Body of pancreas (tissue), 4 donors: ENCODE data around the gene EGFL7. TPM values are rescaled to one million over a fixed set of nuclear protein-coding genes. Genes with fewer than 3 reads are reported as not detected.
A peak's percentile ranks its signal among the peaks of the same experiment; 100 is the strongest.

ENCODE experiments used
- ATAC-seq: fragments of 150-250 bp; one replicate; pipeline ENCODE4 v1.9.1; 2016
- DNase-seq, 4 donors: peaks; one replicate each; pipeline ENCODE4 v3.0.0-alpha.2; 2019
- H3K27ac ChIP-seq, 4 donors: fragments of 200-600 bp; sonication (generic); 1 replicate in 3 of 4; 2 replicates in 1 of 4; pipeline versions ENCODE4 v1.5.1 to v1.6.1; 2016 to 2019; ENCODE audit warnings: mild to moderate bottlenecking in 1 of 4, mixed read lengths in 1 of 4, moderate library complexity in 1 of 4
- H3K27me3 ChIP-seq, 2 donors: fragments of 200-600 bp; sonication (generic); one replicate each; pipeline ENCODE4 v1.6.0; 2016; ENCODE audit warnings: mild to moderate bottlenecking in 1 of 2
- H3K36me3 ChIP-seq, 2 donors: fragments of 200-600 bp; sonication (generic); replicated peaks in 1 of 2; 2 replicates each; pipeline ENCODE4 v1.5.1; 2016; ENCODE audit warnings: low read depth in 2 of 2; ENCODE audit not compliant: insufficient read depth in 1 of 2
- H3K4me1 ChIP-seq: fragments of 200-600 bp; sonication (generic); one replicate; pipeline ENCODE4 v1.6.0; 2016
- H3K4me3 ChIP-seq, 2 donors: fragments of 200-600 bp; sonication (generic); 1 replicate in 1 of 2; 2 replicates in 1 of 2; pipeline ENCODE4 v1.5.1; 2016 to 2019
- H3K9me3 ChIP-seq, 3 donors: fragments of 200-600 bp; sonication (generic); 1 replicate in 2 of 3; 2 replicates in 1 of 3; pipeline ENCODE4 v1.5.1; 2016
- POLR2A ChIP-seq, 3 donors: fragments of 450-650 bp; IDR thresholded peaks; one replicate each; pipeline ENCODE4 v1.6.1; 2016; ENCODE audit warnings: antibody characterized with exemption in 3 of 3, mild to moderate bottlenecking in 2 of 3
- WGBS, 2 donors: methylation state at CpG; one replicate each; pipeline ENCODE4 v1.1.5; 2017; 5-methylcytosine and 5-hydroxymethylcytosine counted together
- intact Hi-C: fragments of 100-400 bp; cut with DNase I; formaldehyde crosslinking; loops from one replicate; pipeline ENCODE4 v1.15.1; 2023
- total RNA-seq, 2 donors: library from RNA; depleted of rRNA; stranded (reverse); fragments of >200 nt; gene quantifications; one replicate each; pipeline ENCODE4 v1.1.0, GENCODE V29; 2016
- TF ChIP-seq, protein P1 (sequence below), 7 experiments: fragments of 450-650 bp in 4 of 7; fragments of 200-600 bp in 3 of 7; sonication (generic) in 3 of 7; IDR thresholded peaks; one replicate each; pipeline ENCODE4 v1.5.1; 2016 to 2019; ENCODE audit warnings: antibody characterized with exemption in 7 of 7

The EGFL7 gene
- total RNA-seq, 2 donors from 2014 or later = 14.8 to 47.0 TPM

DNA sequence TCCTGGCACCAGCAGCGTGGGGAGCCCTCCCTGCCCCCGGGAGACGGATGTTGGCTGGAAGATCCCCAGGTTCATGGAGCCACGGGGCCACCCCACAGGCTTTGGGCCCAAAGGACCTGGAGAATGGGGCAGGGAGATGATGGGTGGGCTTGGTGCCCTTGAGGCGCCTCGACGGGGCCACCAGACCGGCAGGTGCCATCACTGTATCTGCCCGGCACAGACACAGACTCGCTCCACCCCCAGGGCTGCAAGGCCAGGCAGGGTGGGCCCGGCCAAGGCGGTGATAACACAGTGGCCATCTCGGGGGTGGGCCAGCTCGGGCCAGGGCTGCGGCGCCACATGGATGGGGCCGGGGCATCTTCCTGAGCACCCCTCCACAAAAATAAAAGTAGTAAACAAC, 35.0 kb upstream of the EGFL7 start:
- TF ChIP-seq, protein P1, sequence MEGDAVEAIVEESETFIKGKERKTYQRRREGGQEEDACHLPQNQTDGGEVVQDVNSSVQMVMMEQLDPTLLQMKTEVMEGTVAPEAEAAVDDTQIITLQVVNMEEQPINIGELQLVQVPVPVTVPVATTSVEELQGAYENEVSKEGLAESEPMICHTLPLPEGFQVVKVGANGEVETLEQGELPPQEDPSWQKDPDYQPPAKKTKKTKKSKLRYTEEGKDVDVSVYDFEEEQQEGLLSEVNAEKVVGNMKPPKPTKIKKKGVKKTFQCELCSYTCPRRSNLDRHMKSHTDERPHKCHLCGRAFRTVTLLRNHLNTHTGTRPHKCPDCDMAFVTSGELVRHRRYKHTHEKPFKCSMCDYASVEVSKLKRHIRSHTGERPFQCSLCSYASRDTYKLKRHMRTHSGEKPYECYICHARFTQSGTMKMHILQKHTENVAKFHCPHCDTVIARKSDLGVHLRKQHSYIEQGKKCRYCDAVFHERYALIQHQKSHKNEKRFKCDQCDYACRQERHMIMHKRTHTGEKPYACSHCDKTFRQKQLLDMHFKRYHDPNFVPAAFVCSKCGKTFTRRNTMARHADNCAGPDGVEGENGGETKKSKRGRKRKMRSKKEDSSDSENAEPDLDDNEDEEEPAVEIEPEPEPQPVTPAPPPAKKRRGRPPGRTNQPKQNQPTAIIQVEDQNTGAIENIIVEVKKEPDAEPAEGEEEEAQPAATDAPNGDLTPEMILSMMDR (IDR thresholded peaks at IDR 0.05) = no peak
- no peak for TF ChIP-seq POLR2A (IDR thresholded peaks at IDR 0.05)
- DNase-seq (no peak), ATAC-seq (no peak)
- no peaks in the 10 kb centered on the region for H3K9me3 ChIP-seq
- no peaks in the 10 kb centered on the region for H3K27me3 ChIP-seq
- WGBS, 2 donors = 81 to 82% methylated on average over 7 to 15 of the region's 17 CpGs
- no peak overlapping the region for H3K4me3 ChIP-seq
- intact Hi-C loops = loop anchor here (2.0 to 5.0 kb wide), 2 partner anchors 85 to 137 kb away; no protein-coding TSS in a partner anchor
- peak overlapping the region in 3 of 4 donors; percentile 63 to 80 (median 79) for H3K27ac ChIP-seq
- no peaks in the 10 kb centered on the region for H3K36me3 ChIP-seq
- peaks cover 69% of the 10 kb centered on the region for H3K4me1 ChIP-seq

- peaks cover 69% of the 10 kb centered on the region for H3K4me1 ChIP-seq
- TF ChIP-seq POLR2A (IDR thresholded peaks at IDR 0.05) = no peak
- TF ChIP-seq, protein P1 (IDR thresholded peaks at IDR 0.05) = no peak
- H3K36me3 ChIP-seq = no peaks in the 10 kb centered on the region
- ATAC-seq (no peak), DNase-seq (no peak)
- H3K9me3 ChIP-seq = no peaks in the 10 kb centered on the region
- H3K27ac ChIP-seq = no peak overlapping the region
- no peak overlapping the region for H3K4me3 ChIP-seq
- no peaks in the 10 kb centered on the region for H3K27me3 ChIP-seq
- 58 to 76% methylated on average over 22 to 26 of the region's 26 CpGs for WGBS, 2 donors
- intact Hi-C loops = loop anchor here (2.0 to 5.0 kb wide), 2 partner anchors 86 to 137 kb away; no protein-coding TSS in a partner anchor
Measured at GRCh38 chr9:136628268-136628667, 34.4 kb upstream of the EGFL7 start.

- no peaks in the 10 kb centered on the region for H3K27me3 ChIP-seq
- no peaks in the 10 kb centered on the region for H3K36me3 ChIP-seq
- WGBS, 2 donors = 65 to 74% methylated on average over 10 to 17 of the region's 22 CpGs
- ATAC-seq (no peak), DNase-seq (no peak)
- intact Hi-C loops = loop anchor here (2.0 to 5.0 kb wide), 2 partner anchors 87 to 138 kb away; no protein-coding TSS in a partner anchor
- TF ChIP-seq, protein P1 (IDR thresholded peaks at IDR 0.05) = no peak
- TF ChIP-seq POLR2A (IDR thresholded peaks at IDR 0.05) = no peak
- peaks cover 62% of the 10 kb centered on the region for H3K4me1 ChIP-seq
- no peak overlapping the region for H3K27ac ChIP-seq
- H3K4me3 ChIP-seq = no peak overlapping the region
- no peaks in the 10 kb centered on the region for H3K9me3 ChIP-seq
Measured at GRCh38 chr9:136629001-136629878, 33.5 kb upstream of the EGFL7 start.

DNA sequence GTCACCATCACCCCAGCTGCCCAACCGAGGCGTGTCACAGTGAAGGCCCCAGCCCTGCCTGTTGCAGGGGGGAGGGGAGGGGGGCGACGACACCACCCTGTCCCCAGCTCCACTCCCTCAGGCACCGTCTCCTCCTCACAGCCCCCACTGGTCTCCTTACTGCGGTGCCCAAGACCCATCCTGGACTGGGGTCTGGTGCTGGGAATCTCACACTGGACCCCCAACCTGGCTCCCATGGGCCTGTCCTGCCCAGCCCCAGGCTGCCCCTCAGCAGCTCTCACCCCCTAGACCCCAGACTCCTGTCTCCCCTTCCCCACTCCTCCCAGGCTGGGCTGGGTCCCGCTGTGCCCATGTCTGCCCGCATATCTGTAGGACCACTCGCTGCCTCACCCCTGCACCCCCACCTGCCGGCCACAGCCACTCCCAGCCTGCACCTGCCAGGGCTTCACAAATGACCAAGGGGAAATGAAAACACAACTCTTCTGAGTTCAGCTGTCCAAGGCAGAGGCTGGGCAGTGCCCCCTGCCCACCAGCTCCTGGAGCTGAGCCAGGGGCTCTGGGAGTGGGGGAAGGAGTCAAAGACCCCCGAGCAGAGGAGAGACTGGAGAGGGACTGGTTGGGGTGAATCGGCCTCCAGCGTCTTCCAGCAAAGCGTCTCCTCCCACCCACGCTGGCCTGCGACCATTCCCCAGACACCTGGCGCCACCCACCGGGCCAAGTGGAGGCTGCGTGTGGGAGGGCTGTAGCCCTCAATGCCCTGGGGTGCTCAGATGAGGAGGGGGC, 32.6 kb upstream of the EGFL7 start:
- H3K4me1 ChIP-seq = peaks cover 54% of the 10 kb centered on the region
- no peak for TF ChIP-seq POLR2A (IDR thresholded peaks at IDR 0.05)
- TF ChIP-seq, protein P1 (IDR thresholded peaks at IDR 0.05) = peak; percentile 43 to 77 (median 65)
- H3K9me3 ChIP-seq = no peaks in the 10 kb centered on the region
- ATAC-seq (peak; percentile 33), DNase-seq (peak; percentile 66 to 75 (median 70))
- no peaks in the 10 kb centered on the region for H3K36me3 ChIP-seq
- intact Hi-C loops = loop anchor here (2.0 to 5.0 kb wide), 2 partner anchors 88 to 139 kb away; no protein-coding TSS in a partner anchor
- H3K4me3 ChIP-seq = no peak overlapping the region
- WGBS, 2 donors = 23 to 37% methylated on average over 13 to 18 of the region's 19 CpGs
- no peaks in the 10 kb centered on the region for H3K27me3 ChIP-seq
- no peak overlapping the region for H3K27ac ChIP-seq
